GM12878 (cell line): ENCODE results near the gene MLXIP. TPM values are rescaled to one million over a fixed set of nuclear protein-coding genes. Genes with fewer than 3 reads are reported as not detected.

Source experiments
- ATAC-seq: fragments of 200-7000 bp; cut with Tn5 transposase; 3 replicates; pipeline ENCODE4 v1.9.1; 2020; ENCODE audit warnings: mild to moderate bottlenecking, moderate library complexity
- BruUV-seq: library from RNA; stranded (reverse); fragments of 400-500 nt; replicated peaks from 2 replicates; lab custom pipeline; 2021; lab: Mats Ljungman, UMichigan
- CTCF ChIA-PET: fragments of 300-600 bp; sonication (Branson Sonifier 250); formaldehyde crosslinking; extraction: SDS; loops from one replicate; lab custom pipeline; 2021; ENCODE audit warnings: inconsistent platforms; lab: Yijun Ruan, JAX
- POLR2A ChIA-PET: fragments of 350-600 bp; formaldehyde crosslinking; extraction: SDS; loops from one replicate; lab custom pipeline; 2021; ENCODE audit warnings: inconsistent platforms; lab: Charles Lee
- RAD21 ChIA-PET: fragments of 300-600 bp; sonication (Branson Sonifier 250); formaldehyde crosslinking; loops from one replicate; lab custom pipeline; 2023; ENCODE audit warnings: antibody characterized with exemption; ENCODE audit not compliant: unreplicated experiment; lab: Charles Lee
- SMC1A ChIA-PET: fragments of 300-600 bp; sonication (Branson Sonifier 250); formaldehyde crosslinking; loops from one replicate; lab custom pipeline; 2023; ENCODE audit not compliant: unreplicated experiment, uncharacterized antibody; lab: Charles Lee
- DNase-seq: peaks from one replicate; pipeline ENCODE4 v3.0.0-alpha.2; 2011; ENCODE audit warnings: low read depth, low spot score
- FAIRE-seq: peaks from 3 replicates; lab custom pipeline; 2011; peaks lifted over from hg19 to GRCh38; lab: Jason Lieb, UNC
- H2AFZ ChIP-seq: 2 replicates; pipeline ENCODE4 v1.6.0; 2011; ENCODE audit warnings: low read depth, low read length, control low read depth; ENCODE audit not compliant: control insufficient read depth
- H3K27ac ChIP-seq: 2 replicates; pipeline ENCODE4 v1.5.1; 2011; ENCODE audit warnings: control low read depth; ENCODE audit not compliant: control insufficient read depth, insufficient read depth
- H3K27me3 ChIP-seq, 2 experiments: replicated peaks in 1 of 2; 2 replicates each; pipeline versions ENCODE4 v1.6.0 to v1.6.1; 2011; ENCODE audit warnings: low read length in 1 of 2; ENCODE audit not compliant: control insufficient read depth in 2 of 2, insufficient read depth in 2 of 2
- H3K36me3 ChIP-seq, 2 experiments: 2 replicates each; pipeline ENCODE4 v1.5.1; 2011; ENCODE audit warnings: low read length in 1 of 2; ENCODE audit not compliant: control insufficient read depth in 2 of 2, insufficient read depth in 2 of 2
- H3K4me1 ChIP-seq: 2 replicates; pipeline ENCODE4 v1.6.1; 2011; ENCODE audit warnings: mild to moderate bottlenecking, low read length, moderate library complexity, mixed read lengths; ENCODE audit not compliant: control insufficient read depth, insufficient read depth
- H3K4me2 ChIP-seq: 2 replicates; pipeline ENCODE4 v1.6.0; 2011; ENCODE audit warnings: control low read depth; ENCODE audit not compliant: control insufficient read depth, insufficient read depth
- H3K4me3 ChIP-seq: fragments of 200-600 bp; sonication (generic); 2 replicates; pipeline ENCODE4 v1.5.1; 2016
- H3K79me2 ChIP-seq: 2 replicates; pipeline ENCODE4 v1.6.0; 2011; ENCODE audit warnings: low read length; ENCODE audit not compliant: control insufficient read depth, insufficient read depth
- H3K9ac ChIP-seq: 2 replicates; pipeline ENCODE4 v1.8.0; 2011; ENCODE audit warnings: low read length, control low read depth, mixed read lengths; ENCODE audit not compliant: control insufficient read depth, insufficient read depth
- H3K9me3 ChIP-seq: replicated peaks from 3 replicates; pipeline ENCODE4 v1.5.1; 2011; ENCODE audit warnings: mild to moderate bottlenecking, low read length; ENCODE audit not compliant: control insufficient read depth, insufficient read depth
- H4K20me1 ChIP-seq: 2 replicates; pipeline ENCODE4 v1.6.0; 2011; ENCODE audit not compliant: control insufficient read depth, insufficient read depth
- PAX5 ChIP-seq: IDR thresholded peaks from 2 replicates; pipeline ENCODE4 v1.6.1; 2011; ENCODE audit warnings: low read depth, low read length, borderline replicate concordance
- POLR2A ChIP-seq: IDR thresholded peaks from 2 replicates; pipeline ENCODE4 v1.6.1; 2011; ENCODE audit warnings: low read depth, mild to moderate bottlenecking, low read length
- POU2F2 ChIP-seq: IDR thresholded peaks from 3 replicates; pipeline ENCODE4 v1.6.1; 2011; ENCODE audit warnings: low read depth, mild to moderate bottlenecking, low read length, borderline replicate concordance
- RAD21 ChIP-seq: IDR thresholded peaks from 2 replicates; pipeline ENCODE4 v1.6.1; 2011; ENCODE audit warnings: mild to moderate bottlenecking, low read depth, low read length, moderate library complexity; ENCODE audit not compliant: insufficient read depth
- RB1 ChIP-seq: fragments of 450-650 bp; formaldehyde crosslinking; IDR thresholded peaks from 2 replicates; pipeline ENCODE4 v1.6.1; 2017; ENCODE audit warnings: mild to moderate bottlenecking, borderline replicate concordance
- RUNX3 ChIP-seq: IDR thresholded peaks from 2 replicates; pipeline ENCODE4 v1.6.1; 2012; ENCODE audit warnings: low read length, inconsistent platforms
- SMARCA5 ChIP-seq: fragments of 450-650 bp; IDR thresholded peaks from 2 replicates; pipeline ENCODE4 v1.6.1; 2017; ENCODE audit warnings: mild to moderate bottlenecking
- SMC3 ChIP-seq: IDR thresholded peaks from 2 replicates; pipeline ENCODE4 v1.6.1; 2011; ENCODE audit warnings: low read length, improper control_type of control experiment, borderline replicate concordance
- YY1 ChIP-seq: IDR thresholded peaks from 2 replicates; pipeline ENCODE4 v1.6.1; 2011; ENCODE audit warnings: low read depth, mild to moderate bottlenecking, low read length
- ZZZ3 ChIP-seq: IDR thresholded peaks from 2 replicates; pipeline ENCODE4 v1.6.1; 2011; ENCODE audit warnings: low read depth; ENCODE audit not compliant: control insufficient read depth, insufficient read length
- WGBS: methylation state at CpG from one replicate; pipeline ENCODE4 v1.1.6; 2016; ENCODE audit warnings: low lambda C conversion rate; ENCODE audit not compliant: insufficient replicate concordance, insufficient coverage; ENCODE audit errors: missing lambda C conversion rate; 5-methylcytosine and 5-hydroxymethylcytosine counted together
- in situ Hi-C: fragments of 300-500 bp; cut with MboI; formaldehyde crosslinking; loops from 9 replicates; pipeline ENCODE4 v1.14.3; 2018; ENCODE audit warnings: mixed read lengths
- intact Hi-C: fragments of 100-400 bp; cut with micrococcal nuclease; formaldehyde crosslinking; loops from one replicate; pipeline ENCODE4 v1.14.2; 2022; ENCODE audit not compliant: unreplicated experiment
- polyA plus RNA-seq, 11 experiments: library from polyadenylated mRNA; depleted of rRNA in 4 of 11; unstranded in 6 of 11; stranded (reverse) in 5 of 11; fragments of >200 nt; fragmentation: Nextera tagmentation in 4 of 11; fragmentation: Illumina TruSeq in 1 of 11; extraction: Ambion mirVana in 4 of 11; extraction: Trizol in 1 of 11; gene quantifications; 1 replicate in 1 of 11; 2 replicates in 10 of 11; pipeline versions ENCODE4 v1.2.1 to v1.2.3, GENCODE V29; 2011 to 2016; ENCODE audit warnings: inconsistent platforms in 2 of 11, missing spikeins in 2 of 11, low read depth in 1 of 11
- total RNA-seq, 4 experiments: library from RNA; depleted of rRNA in 3 of 4; stranded (reverse); fragments of >200 nt in 3 of 4; fragmentation: Illumina TruSeq in 1 of 4; extraction: Trizol in 1 of 4; gene quantifications; 2 replicates each; pipeline versions ENCODE4 v1.2.1 to v1.2.3, GENCODE V29; 2013 to 2021
- TF ChIP-seq, protein P1 (sequence below), 3 experiments: IDR thresholded peaks in 2 of 3; conservative IDR thresholded peaks in 1 of 3; 2 replicates each; pipeline ENCODE4 v1.5.1; 2011; ENCODE audit warnings: low read depth in 3 of 3, low read length in 3 of 3, mild to moderate bottlenecking in 3 of 3, control low read depth in 2 of 3, moderate library complexity in 2 of 3, inconsistent platforms in 1 of 3, mixed read lengths in 1 of 3; ENCODE audit not compliant: control insufficient read depth in 2 of 3, insufficient read depth in 1 of 3; ENCODE audit errors: extremely low read depth in 1 of 3
- TF ChIP-seq, protein P2 (sequence below): IDR thresholded peaks from 2 replicates; pipeline ENCODE4 v1.6.1; 2012; ENCODE audit warnings: low read depth, low read length, improper control_type of control experiment

The MLXIP gene
- total and polyA plus RNA-seq, 10 of the 15 experiments (the other 5 are each of a cell fraction or from before 2014, with no cell fraction given), result 1.1 to 23.7 (median 7.0) TPM

DNA sequence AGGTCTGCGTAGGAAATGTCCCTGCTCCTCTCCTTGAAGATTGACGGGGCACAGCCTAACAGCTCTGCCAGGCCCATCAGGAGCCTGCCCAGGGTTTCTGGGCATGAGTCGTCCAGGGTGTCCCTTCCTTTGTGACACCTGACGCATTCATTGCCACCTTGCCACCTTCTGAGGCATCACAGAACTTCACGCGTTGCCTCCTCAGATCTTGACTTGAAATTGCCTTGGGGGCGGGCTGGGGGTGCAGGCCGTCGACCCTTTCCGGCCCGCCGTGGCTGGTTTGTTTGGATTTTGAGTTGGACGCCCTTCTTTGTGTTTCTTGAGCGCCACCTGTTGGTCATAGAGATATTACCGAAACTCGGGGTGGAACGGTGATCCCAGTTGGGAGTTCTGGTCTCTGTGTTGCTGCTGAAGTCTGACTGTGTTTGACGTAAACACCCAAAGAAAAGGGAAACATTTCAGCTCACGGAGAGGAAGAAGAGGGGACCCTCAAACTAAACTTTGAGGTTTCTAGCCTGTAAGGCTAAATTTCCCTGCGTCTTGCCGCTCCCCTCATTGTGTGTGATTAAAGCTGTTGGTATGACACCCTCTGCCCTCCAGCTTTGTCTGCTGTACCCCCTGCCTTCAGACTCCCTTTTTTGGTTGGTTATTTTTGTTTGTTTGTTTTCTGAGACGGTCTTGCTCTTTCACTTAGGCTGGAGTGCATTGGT lies 44.6 kb downstream of the MLXIP start:
- in situ Hi-C loops (loop anchor here (5.0 kb wide), 1 partner anchor 66 kb away; no protein-coding TSS in a partner anchor), intact Hi-C loops (loop anchor here (1.0 to 5.0 kb wide), 3 partner anchors 58 to 206 kb away; partner anchors contain the start of gene CFAP251)
- DNase-seq (no peak), FAIRE-seq (peak; percentile 84), ATAC-seq (peak; percentile 82)
- H3K36me3 ChIP-seq, result peaks cover 0 to 2% of the 10 kb centered on the region in 2 experiments; a peak in 2 of 4 replicates
- ChIA-PET RAD21 (interaction anchor here (0.9 to 3.2 kb wide), 8 partner anchors 41 to 235 kb away, joined by 3 to 32 read pairs (median 4); partner anchors contain the start of genes CFAP251 and PSMD9), SMC1A (interaction anchor here (0.9 to 2.5 kb wide), 12 partner anchors 35 to 328 kb away, joined by 3 to 33 read pairs (median 4); partner anchors contain the start of gene CFAP251), POLR2A (interaction anchor here (0.5 kb wide), 1 partner anchor 9 kb away, joined by 8 read pairs; no protein-coding TSS in a partner anchor), CTCF (interaction anchor here (0.5 to 4.8 kb wide), 32 partner anchors 10 to 548 kb away, joined by 3 to 86 read pairs (median 5); partner anchors contain the start of genes CFAP251 and MLXIP)
- no peak overlapping the region for H3K9ac ChIP-seq
- 18% methylated on average over 22 of the region's 22 CpGs for WGBS
- BruUV-seq, result no TSS peak
- H4K20me1 ChIP-seq, result no peaks in the 10 kb centered on the region
- peak overlapping the region; percentile 66 for H2AFZ ChIP-seq
- no peaks in the 10 kb centered on the region for H3K79me2 ChIP-seq
- H3K27ac ChIP-seq, result no peak overlapping the region
- no peaks in the 10 kb centered on the region for H3K27me3 ChIP-seq
- H3K9me3 ChIP-seq, result no peaks in the 10 kb centered on the region
- TF ChIP-seq POLR2A (no peak), SMARCA5 (peak; percentile 26; the same call in 1 of the 2 replicates), YY1 (peak; percentile 73), RB1 (0 out of 2 replicates have a peak, but pooled peaks have one; percentile 35), POU2F2 (no peak), SMC3 (peak; percentile 89), PAX5 (no peak), ZZZ3 (no peak), RUNX3 (no peak), RAD21 (peak; percentile 87)
- TF ChIP-seq, protein P1, sequence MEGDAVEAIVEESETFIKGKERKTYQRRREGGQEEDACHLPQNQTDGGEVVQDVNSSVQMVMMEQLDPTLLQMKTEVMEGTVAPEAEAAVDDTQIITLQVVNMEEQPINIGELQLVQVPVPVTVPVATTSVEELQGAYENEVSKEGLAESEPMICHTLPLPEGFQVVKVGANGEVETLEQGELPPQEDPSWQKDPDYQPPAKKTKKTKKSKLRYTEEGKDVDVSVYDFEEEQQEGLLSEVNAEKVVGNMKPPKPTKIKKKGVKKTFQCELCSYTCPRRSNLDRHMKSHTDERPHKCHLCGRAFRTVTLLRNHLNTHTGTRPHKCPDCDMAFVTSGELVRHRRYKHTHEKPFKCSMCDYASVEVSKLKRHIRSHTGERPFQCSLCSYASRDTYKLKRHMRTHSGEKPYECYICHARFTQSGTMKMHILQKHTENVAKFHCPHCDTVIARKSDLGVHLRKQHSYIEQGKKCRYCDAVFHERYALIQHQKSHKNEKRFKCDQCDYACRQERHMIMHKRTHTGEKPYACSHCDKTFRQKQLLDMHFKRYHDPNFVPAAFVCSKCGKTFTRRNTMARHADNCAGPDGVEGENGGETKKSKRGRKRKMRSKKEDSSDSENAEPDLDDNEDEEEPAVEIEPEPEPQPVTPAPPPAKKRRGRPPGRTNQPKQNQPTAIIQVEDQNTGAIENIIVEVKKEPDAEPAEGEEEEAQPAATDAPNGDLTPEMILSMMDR (IDR thresholded peaks at IDR 0.05 in 2 of 3, conservative IDR thresholded peaks at IDR 0.05 in 1 of 3; ENCODE audit: control insufficient read depth in 2 of 3, extremely low read depth in 1 of 3, insufficient read depth in 1 of 3, low read depth in 3 of 3, low read length in 3 of 3), result peak; percentile 59 to 81 (median 66)
- TF ChIP-seq, protein P2, sequence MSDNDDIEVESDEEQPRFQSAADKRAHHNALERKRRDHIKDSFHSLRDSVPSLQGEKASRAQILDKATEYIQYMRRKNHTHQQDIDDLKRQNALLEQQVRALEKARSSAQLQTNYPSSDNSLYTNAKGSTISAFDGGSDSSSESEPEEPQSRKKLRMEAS, result no peak
- no peaks in the 10 kb centered on the region; the same call in 1 of the 2 replicates for H3K4me1 ChIP-seq
- H3K4me3 ChIP-seq, result no peak overlapping the region
- peak overlapping the region; percentile 42; the same call in 1 of the 2 replicates for H3K4me2 ChIP-seq
